ENCODE results near the gene KPNA5. TPM values are rescaled to one million over a fixed set of nuclear protein-coding genes. Genes with fewer than 3 reads are reported as not detected.
A peak's percentile ranks its signal among the peaks of the same experiment; 100 is the strongest.

The KPNA5 gene
- total RNA-seq, 1 donor from 2014 or later = 21.9 TPM

DNA sequence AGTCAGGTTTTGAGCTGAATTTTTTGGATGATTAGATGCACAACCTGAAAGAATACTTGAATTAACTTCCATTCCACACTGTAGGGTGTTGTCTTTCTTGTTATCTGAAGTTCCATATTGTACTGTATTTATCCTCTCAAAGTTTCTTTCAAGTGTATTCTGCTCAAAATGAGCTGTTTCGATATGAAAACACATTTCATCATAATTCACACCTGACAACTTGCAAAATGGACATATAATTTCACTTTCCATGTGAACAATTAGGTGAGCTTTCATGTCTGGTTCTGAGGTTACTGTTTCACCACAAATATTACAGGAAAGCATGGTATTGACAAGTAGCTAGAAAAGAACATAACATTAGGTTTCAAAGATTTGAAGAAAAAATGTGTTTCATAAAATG, 14.1 kb upstream of the KPNA5 start:
- Mint-ChIP-seq H3K27me3 (ENCODE audit: unreplicated experiment) (peaks cover 2% of the 10 kb centered on the region), H3K4me3 (ENCODE audit: unreplicated experiment) (no peak overlapping the region), H3K27ac (ENCODE audit: unreplicated experiment) (no peak overlapping the region), H3K9me3 (ENCODE audit: unreplicated experiment) (no peaks in the 10 kb centered on the region), H3K36me3 (ENCODE audit: unreplicated experiment) (no peaks in the 10 kb centered on the region), H3K4me1 (ENCODE audit: low read depth, unreplicated experiment) (peaks cover 8% of the 10 kb centered on the region)
- TF ChIP-seq, protein P1, sequence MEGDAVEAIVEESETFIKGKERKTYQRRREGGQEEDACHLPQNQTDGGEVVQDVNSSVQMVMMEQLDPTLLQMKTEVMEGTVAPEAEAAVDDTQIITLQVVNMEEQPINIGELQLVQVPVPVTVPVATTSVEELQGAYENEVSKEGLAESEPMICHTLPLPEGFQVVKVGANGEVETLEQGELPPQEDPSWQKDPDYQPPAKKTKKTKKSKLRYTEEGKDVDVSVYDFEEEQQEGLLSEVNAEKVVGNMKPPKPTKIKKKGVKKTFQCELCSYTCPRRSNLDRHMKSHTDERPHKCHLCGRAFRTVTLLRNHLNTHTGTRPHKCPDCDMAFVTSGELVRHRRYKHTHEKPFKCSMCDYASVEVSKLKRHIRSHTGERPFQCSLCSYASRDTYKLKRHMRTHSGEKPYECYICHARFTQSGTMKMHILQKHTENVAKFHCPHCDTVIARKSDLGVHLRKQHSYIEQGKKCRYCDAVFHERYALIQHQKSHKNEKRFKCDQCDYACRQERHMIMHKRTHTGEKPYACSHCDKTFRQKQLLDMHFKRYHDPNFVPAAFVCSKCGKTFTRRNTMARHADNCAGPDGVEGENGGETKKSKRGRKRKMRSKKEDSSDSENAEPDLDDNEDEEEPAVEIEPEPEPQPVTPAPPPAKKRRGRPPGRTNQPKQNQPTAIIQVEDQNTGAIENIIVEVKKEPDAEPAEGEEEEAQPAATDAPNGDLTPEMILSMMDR (IDR thresholded peaks at IDR 0.05; ENCODE audit: partially characterized antibody, unreplicated experiment) = no peak
- no peak for DNase-seq

DNA sequence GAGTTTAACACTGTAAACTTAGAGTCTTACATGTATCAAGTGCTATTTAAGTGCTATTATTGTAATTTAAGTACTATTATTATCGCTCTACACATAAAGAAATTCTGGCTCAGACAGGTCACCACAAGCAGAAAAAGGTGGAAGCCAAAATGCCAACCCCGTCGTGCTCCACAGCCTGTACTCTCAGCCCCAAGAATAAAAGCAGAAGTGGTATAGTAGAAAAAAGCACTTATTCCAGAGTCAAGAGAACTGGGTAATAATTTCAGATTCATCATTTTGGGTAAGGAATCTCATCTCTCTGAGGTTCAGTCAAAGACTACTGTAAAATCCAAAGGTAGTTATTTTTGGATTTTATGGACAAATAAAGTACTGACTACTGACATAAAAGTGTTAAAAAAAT, 13.4 kb upstream of the KPNA5 start:
- peaks cover 2% of the 10 kb centered on the region for H3K27me3 Mint-ChIP-seq (ENCODE audit: unreplicated experiment)
- TF ChIP-seq, protein P1 (IDR thresholded peaks at IDR 0.05; ENCODE audit: partially characterized antibody, unreplicated experiment) = no peak
- H3K9me3 Mint-ChIP-seq (ENCODE audit: unreplicated experiment) = no peaks in the 10 kb centered on the region
- no peak for DNase-seq
- no peaks in the 10 kb centered on the region for H3K36me3 Mint-ChIP-seq (ENCODE audit: unreplicated experiment)
- peak overlapping the region; percentile 95 for H3K4me3 Mint-ChIP-seq (ENCODE audit: unreplicated experiment)
- no peak overlapping the region for H3K27ac Mint-ChIP-seq (ENCODE audit: unreplicated experiment)
- H3K4me1 Mint-ChIP-seq (ENCODE audit: low read depth, unreplicated experiment) = peaks cover 8% of the 10 kb centered on the region

DNA sequence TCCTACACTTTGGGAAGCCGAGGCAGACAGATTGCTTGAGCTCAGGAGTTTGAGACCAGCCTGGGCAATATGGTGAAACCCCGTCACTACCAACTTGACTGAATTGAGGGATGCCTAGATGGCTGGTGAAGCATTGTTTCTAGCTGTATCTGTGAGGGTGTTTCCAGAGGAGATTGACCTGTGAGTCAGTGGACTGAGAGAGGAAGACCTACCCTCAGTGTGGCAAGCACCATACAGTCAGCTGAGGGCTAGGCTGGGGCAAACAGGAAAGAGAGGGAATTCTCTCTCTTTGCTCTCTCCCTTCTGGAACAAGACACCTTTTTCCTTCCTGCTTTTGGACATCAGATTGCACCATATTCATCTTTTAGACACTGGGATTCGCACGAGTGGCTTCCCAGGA, 8.7 kb upstream of the KPNA5 start:
- Mint-ChIP-seq H3K27ac (ENCODE audit: unreplicated experiment) (no peak overlapping the region), H3K27me3 (ENCODE audit: unreplicated experiment) (peaks cover 2% of the 10 kb centered on the region), H3K4me3 (ENCODE audit: unreplicated experiment) (no peak overlapping the region), H3K36me3 (ENCODE audit: unreplicated experiment) (no peaks in the 10 kb centered on the region), H3K4me1 (ENCODE audit: low read depth, unreplicated experiment) (peaks cover 1% of the 10 kb centered on the region), H3K9me3 (ENCODE audit: unreplicated experiment) (peaks cover 1% of the 10 kb centered on the region)
- TF ChIP-seq, protein P1 (IDR thresholded peaks at IDR 0.05; ENCODE audit: partially characterized antibody, unreplicated experiment) = no peak
- DNase-seq = no peak

DNA sequence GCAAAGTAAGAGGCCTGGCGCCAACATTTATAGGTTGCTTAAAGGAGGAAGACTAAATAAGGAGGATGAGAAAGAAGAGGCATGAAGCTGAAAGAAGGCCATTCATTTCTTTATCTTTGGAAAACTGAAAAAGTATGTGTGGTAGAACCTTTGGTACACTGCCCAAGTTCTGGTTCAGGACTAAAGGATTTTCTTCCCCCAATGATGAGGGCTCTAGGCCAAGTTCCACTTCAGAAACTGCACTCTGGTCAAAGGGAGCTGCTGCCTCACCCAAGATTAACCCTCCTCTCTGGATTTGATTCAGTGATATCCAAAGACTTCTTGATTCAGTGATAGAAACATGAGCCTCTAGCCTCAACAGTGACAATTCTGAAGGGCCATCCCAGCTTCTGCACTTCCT, 5.0 kb upstream of the KPNA5 start:
- TF ChIP-seq, protein P1 (IDR thresholded peaks at IDR 0.05; ENCODE audit: partially characterized antibody, unreplicated experiment) = no peak
- Mint-ChIP-seq H3K27me3 (ENCODE audit: unreplicated experiment) (peaks cover 2% of the 10 kb centered on the region), H3K4me3 (ENCODE audit: unreplicated experiment) (no peak overlapping the region), H3K9me3 (ENCODE audit: unreplicated experiment) (peaks cover 6% of the 10 kb centered on the region), H3K36me3 (ENCODE audit: unreplicated experiment) (no peaks in the 10 kb centered on the region), H3K27ac (ENCODE audit: unreplicated experiment) (no peak overlapping the region), H3K4me1 (ENCODE audit: low read depth, unreplicated experiment) (no peaks in the 10 kb centered on the region)
- DNase-seq = no peak

DNA sequence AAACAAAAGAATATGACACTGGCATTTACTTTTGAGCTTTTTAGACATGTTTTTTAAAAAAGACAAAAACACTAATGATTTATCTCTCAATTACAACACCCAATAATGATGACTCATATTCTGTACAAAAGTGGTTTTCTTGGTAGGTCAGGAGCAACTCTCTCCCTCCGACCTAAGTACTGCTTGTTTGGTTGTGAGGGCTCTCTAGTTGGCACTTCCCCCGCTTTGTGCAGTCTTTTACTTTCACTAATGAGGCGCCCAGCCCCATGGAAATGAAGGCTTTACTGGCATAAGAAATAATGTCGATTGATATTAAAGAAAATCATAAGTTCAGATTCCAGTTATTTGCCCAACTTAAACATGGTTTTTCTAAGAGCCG, 1.3 kb downstream of the KPNA5 start:
- no peak for DNase-seq
- H3K27ac Mint-ChIP-seq (ENCODE audit: unreplicated experiment) = peak overlapping the region; percentile 87
- H3K4me1 Mint-ChIP-seq (ENCODE audit: low read depth, unreplicated experiment) = peaks cover 10% of the 10 kb centered on the region
- H3K36me3 Mint-ChIP-seq (ENCODE audit: unreplicated experiment) = no peaks in the 10 kb centered on the region
- peaks cover 5% of the 10 kb centered on the region for H3K27me3 Mint-ChIP-seq (ENCODE audit: unreplicated experiment)
- peaks cover 11% of the 10 kb centered on the region for H3K9me3 Mint-ChIP-seq (ENCODE audit: unreplicated experiment)
- peak overlapping the region; percentile 98 for H3K4me3 Mint-ChIP-seq (ENCODE audit: unreplicated experiment)
- TF ChIP-seq, protein P1 (IDR thresholded peaks at IDR 0.05; ENCODE audit: partially characterized antibody, unreplicated experiment) = no peak
